Activated naive CD4-positive, alpha-beta T cell treated with anti-CD3 and anti-CD28 coated beads, Interleukin-2, amount 50 U/mL, for 16 hours (primary cell): Measurements from ENCODE around the gene RAB40B.
"Not testable (repeated sequence)": the region's sequence is repeated elsewhere in the genome, so short reads cannot be mapped to it uniquely, and the experiment has no call there.

Source experiments
- DNase-seq: peaks from one replicate; pipeline ENCODE4 v3.0.0-alpha.2; 2020

Gene RAB40B

DNA sequence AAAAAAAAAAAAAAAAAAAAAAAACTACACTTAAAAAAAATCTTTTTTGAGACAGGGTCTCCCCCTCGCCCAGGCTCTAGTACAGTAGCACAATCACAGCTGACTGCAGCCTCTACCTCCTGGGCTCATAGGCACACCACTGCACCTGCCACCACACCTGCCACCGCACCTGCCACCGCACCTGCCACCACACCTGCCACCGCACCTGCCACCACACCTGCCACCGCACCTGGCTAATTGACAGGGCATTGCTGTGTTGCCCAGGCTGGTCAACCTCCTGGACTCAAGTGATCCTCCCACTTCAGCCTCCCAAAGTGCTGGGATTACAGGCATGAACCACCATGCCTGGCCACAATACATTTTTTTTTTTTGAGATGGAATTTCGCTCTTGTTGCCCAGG is 32.6 kb downstream of the RAB40B start:
- DNase-seq = no peak

DNA sequence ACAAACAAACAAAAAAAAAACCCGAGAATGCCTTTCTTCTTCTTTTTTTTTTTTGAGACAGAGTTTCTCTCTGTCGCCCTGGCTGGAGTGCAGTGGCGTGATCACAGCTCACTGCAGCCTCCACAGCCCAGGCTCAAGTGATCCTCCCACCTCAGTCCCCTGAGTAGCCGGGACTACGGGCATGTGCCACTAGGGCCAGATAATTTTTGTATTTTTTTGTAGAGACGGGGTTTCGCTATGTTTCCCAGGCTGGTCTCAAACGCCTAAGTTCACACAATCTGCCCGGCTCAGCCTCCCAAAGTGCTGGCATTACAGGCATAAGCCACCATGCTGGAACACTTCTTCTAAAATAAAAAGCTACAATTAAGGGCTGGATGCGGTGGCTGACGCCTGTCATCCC is 33.3 kb downstream of the RAB40B start:
- DNase-seq = no peak

DNA sequence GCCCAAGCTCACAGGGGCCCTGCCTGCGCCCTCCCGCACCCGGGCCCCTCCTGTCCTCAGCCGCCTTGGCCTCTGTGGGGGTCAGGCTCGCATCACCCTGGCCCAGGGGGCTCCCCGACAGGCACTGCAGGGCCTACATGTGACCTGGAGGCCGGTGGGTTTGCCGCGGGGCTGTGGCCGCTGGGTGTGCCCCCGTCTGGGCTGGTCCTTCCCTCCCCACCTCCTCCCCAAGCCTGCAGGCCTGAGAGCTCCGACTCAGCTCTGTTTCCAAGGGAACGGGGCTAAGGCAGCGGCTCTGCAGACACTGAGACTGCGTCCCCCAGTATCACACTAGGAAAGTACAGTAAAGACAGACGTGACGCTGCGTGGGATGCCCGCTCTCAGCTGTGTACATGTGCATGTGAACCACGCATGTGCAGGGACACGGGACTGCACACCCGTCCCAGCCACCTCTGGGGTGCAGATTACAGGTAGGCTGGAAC is 33.8 kb downstream of the RAB40B start:
- no peak for DNase-seq

DNA sequence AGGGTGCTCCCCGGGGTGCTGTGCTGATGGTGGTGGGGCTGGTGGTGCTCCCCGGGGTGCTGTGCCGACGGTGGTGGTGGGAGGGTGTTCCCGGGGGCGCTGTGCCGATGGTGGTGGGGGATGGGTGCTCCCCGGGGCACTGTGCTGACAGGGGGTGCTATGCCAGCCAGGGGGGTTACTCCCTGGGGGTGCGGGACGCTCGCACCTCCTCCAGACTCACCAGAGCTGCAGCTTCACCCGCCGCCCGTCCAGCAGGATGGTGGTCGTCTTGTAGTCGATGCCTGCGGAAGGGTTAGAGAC is 34.3 kb downstream of the RAB40B start:
- no peak for DNase-seq

DNA sequence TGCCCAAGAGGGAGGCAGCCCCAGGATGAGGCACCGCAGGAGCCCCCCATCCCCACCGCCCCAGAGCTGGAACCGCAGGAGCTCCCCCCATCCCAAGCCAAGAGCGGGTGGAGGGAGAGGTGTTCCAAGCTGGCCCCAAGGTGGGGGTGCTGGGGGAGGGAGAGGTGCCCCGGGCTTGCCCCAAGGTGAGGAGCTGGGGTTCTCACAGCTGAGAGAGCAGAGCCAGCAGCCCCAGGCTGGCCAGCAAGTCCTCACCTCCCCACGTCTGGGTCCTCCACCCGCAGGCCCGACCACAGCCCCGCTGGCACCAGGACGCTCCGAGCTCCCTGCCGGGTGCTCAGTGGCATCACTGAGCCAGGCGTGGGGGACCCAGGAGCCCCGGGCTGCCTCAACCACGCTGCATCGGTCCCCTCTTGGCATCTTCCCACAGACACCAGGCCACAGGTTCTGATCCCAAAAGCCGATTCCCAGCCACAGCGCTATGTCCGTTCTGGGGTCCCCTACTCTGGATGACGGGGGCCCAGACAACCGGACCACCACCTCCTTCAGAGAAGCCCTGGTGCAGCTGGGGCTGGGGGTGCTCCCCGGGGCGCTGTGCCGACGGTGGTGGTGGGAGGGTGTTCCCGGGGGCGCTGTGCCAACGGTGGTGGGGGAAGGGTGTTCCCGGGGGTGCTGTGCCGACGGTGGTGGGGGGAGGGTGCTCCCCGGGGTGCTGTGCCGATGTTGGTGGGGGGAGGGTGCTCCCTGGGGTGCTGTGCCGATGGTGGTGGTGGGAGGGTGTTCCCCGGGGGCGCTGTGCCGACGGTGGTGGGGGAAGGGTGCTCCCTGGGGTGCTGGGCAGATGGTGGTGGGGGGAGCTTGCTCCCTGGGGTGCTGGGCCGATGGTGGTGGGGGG is 34.9 kb downstream of the RAB40B start:
- no peak for DNase-seq

DNA sequence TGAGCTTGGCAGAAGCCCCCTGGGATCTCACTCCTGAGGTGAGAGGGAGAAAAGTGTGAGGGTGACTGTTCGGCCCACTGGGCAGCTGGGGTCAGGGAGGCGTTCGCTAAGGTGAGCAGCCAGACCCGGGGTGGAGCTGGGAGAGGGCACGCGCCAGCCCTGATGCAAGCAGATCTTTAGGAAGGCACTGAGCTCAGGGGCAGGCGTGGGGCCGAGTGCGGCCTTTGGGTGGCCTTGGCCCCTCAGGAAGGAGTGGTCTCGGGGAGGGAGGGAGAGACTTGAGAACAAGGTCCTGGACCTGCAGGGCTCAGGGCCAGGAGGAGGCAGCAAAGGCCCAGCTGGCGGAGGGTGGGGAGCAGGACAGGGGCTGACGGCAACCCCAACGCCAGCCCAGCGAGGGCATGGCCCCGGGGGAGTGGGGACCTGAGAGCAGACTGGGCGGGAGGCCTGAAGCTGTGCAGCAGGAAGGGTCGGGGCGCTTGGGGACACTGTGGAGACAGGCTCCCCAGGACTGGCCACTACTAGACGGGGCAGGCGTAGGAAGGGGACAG is 35.7 kb downstream of the RAB40B start:
- DNase-seq = no peak

DNA sequence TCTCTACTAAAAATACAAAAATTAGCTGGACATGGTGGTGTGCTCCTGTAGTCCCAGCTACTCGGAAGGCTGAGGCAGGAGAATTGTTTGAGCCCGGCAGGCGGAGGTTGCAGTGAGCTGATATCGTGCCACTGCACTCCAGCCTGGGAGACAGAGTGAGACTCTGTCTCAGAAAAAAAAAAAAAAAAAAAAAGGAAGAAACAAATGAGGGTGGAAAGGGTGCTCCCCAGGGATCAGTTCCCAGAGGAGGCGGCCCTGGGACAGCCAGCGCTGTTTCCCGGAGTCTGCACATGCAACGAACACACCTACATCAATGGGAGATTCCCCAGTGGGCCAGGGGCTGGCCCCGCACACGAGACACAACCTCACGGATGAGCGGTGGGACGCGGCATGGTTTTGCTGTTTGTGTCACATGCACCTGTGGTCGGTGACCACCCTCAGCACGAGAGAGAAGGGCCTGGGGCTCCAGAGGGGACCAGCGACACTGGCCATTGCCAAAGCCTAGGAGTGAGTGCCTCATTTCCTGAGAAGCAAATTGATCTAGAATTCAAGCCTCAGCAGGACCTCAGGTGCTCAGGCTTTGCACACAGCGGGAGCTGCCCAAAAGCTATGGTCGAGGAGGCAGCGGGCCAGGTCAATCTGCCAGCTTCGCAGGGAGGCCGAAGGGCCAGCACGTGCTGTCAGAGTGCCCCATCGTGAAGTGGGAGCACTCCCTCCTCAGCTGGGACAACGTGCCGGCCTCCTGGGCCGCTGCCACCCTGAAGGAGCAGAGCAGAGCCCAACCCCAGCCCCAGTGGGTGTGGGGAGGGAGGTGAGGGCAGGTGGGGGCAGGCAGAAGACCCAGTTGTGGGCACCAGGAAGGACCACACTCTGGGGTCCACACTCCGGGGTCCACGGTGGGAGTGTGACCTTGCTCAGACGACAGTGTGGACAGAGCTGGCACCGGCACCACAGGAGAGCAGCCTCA is 36.5 kb downstream of the RAB40B start:
- DNase-seq = no peak

DNA sequence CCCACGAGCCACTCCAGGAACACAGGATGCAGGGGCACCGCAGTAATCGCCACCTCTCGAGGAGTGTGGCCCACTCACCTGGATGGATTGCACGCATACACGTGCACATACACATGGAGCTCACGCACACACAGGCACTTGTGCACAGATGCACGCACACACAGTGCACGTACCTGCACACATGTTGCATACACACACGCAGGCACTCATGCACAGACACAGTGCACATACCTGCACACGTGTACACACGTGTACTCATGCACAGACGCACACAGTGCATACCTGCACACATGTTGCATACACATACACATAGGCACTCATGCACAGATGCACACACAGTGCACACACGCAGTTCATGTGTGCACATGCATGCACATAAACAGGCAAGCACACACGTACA is 38.6 kb downstream of the RAB40B start:
- DNase-seq = no peak

DNA sequence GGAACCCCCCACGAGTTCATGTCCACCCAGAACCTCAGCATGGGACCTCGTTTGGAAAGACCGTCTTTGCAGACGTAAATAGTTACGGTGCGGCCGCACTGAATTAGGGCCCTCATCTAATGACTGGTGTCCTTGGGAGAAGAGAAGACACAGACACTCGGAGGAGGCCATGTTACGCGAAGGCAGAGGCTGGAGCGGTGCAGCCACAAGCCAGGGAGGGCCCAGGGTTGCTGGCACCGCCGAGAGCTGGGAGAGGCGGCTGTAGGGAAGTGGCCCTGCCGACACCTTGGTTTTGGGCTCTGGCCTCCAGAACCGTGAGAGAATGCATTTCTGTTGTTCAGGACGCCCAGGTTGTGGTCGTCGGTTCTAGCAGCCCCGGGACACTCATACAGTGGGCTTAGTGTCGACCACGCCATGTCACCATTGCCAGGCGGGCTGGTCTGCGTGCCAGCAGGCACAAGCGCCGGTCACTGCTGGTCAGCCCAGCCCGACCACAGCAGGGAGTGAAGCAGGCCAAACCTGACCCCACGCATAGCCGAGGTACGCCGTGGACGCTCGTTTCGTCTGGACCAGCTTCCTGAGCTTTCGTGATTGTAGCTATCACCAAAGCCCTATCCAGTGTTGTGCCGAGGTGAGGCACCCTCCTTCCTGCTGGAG is 39.6 kb downstream of the RAB40B start:
- no peak for DNase-seq

DNA sequence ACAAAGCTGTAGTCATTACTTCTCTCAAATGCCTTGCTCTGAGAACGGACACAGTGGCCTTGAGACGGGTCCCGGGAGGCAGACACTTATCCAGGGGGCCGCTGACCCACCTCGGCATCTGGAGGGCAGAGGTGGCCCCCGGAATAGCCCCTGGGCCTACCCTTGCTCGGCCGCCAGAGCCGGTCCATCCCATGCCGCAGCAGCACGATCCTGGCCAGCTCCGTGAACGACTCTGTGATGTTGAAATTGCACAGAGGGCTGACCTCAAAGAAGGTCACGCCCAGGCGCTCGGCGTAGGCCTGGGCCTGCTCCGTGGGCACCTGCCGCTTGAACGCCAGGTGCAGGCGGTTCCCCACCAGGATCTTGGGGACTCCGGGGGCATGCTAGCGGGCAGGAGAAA is 40.2 kb downstream of the RAB40B start:
- no peak for DNase-seq

DNA sequence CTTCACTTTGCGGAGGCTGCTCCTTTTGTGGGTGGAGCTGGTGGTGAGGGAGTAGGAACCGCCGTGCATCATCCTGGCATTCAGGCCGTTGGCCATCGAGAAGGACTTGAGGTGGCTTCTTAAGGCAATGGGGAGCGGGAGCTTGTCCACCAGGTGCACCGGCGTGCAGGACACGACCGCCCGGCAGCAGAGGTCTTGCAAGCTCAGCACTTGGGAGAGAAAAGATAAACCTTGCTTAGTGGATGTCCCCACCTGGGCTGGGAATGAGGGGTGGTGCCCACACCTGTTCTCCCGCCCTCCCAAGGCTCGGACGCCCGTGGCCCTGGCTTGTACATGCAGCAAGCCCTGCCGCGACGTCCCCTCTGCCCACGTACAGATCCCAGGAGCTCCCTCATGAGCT is 40.6 kb downstream of the RAB40B start:
- DNase-seq = no peak

DNA sequence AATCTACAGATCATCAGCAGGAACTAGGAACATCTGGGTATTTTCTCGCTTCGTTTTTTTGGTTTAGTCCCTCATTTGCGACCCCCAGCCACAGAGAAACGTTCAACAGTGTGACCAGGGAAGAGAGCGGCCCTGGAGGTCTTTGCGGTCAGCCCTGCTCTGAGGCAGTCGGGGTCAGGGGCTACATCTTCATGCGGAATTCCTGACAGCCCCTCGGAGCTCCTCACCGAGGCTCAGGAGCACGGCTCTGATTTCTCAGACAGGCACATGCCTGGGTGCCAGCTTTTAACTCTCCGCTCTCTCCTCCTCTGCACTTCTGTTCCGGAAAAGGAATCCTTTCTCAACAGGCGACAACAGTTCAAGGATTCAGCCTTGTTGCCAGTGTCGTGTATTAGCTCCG is 42.2 kb downstream of the RAB40B start:
- DNase-seq = no peak

DNA sequence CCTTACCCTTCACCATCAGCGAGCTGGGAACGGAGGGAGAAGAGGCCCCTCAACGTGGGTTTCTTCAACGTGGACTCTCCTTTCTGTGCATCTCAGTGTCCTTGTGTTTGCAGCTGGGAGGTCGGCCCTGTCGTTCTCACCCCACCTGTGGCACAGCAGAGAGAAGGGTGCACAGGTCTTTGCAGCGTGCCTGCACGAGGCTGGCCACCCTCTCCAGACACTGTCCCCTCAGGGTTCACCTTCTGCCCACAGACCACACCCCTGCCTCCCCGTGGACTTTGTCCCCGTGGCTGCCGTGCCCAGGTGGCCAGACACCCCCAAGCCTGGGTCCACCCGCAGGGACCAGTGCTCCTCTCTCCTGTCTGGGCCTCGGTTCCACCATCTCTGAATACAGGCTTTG is 43.0 kb downstream of the RAB40B start:
- DNase-seq = no peak

DNA sequence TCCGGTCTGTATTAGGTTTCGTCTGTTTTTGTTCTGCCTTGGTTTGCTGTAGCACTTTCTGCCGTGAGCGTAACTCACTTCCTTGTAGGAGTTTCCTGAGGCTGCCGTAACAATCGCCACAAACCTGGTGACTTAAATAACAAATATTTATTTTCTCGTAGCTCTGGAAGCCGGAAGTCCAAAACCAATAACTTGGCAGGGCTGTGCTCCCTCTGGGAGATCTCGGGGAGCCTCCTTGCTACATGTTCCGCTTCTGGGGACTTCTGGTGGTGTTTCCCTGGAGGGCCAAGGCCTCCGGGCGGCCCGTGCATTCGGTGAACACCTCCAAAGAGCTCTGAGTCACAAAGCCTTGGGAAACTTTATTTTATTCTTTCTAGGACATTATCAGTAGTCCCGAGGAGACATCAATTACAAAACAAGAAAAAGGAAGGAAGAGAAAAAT is 43.4 kb downstream of the RAB40B start:
- DNase-seq = no peak

DNA sequence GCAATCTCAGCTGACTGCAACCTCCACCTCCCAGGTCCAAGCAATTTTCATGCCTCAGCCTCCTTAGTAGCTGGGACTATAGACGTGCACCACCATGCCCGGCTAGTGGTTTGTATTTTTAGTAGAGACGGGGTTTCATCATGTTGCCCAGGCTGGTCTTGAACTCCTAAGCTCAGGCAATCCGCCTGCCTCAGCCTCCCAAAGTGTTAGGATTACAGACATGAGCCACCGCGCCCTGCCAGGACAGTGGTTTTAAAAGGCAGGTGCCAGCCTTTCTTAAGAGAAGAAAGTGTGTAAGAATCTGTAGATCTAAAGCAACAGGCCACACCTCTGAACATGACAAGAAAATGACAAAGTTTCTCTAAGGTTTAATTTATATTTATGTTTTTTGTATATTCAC is 43.9 kb downstream of the RAB40B start:
- DNase-seq = not testable (repeated sequence)

DNA sequence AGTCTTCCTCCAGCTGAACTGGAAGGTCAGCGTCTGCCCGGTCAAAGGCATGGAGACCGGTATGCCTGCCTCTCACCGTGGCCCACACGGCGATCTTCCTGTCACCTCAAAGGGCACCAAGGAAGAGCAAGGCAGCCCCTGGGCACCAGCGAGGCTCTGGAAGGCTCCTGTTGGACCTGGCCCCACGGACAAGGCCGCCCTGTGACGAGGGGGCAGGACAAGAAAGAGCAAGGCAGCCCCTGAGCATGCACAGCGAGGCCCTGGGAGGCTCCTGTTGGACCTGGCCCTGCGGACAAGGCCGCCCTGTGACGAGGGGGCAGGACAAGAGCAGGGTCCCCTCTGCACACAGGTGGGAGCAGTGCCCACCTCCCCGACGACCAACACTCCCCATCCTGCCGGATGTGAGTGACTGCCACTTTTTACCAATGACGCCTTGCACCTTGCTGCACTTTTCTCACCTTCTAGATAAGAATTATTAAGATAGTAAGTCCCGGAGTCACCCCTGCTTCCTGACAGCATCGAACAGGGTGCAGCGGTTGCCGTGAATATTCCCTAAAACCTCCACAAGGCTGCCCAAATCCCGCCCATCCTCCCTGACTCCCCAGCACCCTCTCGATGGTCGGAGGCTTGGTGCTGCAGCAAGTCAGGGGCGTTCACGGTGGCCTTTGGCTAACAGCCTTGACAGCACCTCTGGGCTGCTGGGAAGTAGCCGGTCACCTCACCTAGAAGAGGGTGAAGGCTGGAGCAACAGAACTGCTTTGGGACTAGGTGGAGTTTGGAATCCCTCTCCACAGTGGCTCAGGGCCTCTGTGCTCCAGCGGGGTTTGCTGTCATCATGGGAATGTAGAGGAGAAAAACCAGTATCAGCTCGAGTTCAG is 44.6 kb downstream of the RAB40B start:
- no peak for DNase-seq

DNA sequence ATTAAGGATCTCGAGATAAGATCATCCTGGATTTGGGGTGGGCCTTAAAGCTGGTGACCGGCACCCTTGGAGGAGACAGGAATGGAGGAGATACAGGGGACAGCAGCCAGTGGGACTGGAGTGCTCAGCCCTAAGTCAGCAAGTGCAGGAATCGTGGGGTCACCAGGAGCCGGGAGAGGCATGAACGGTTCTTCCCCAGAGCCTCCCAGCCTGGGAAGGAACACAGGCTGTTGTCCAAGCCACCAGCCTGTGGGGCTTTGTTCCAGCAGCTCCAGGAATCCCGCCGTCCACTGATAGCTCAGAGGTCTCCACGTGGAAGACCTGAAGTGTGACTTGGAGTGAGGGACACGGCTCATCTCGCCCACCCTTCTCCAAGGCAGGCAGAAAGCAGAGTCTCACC is 47.8 kb downstream of the RAB40B start:
- no peak for DNase-seq

DNA sequence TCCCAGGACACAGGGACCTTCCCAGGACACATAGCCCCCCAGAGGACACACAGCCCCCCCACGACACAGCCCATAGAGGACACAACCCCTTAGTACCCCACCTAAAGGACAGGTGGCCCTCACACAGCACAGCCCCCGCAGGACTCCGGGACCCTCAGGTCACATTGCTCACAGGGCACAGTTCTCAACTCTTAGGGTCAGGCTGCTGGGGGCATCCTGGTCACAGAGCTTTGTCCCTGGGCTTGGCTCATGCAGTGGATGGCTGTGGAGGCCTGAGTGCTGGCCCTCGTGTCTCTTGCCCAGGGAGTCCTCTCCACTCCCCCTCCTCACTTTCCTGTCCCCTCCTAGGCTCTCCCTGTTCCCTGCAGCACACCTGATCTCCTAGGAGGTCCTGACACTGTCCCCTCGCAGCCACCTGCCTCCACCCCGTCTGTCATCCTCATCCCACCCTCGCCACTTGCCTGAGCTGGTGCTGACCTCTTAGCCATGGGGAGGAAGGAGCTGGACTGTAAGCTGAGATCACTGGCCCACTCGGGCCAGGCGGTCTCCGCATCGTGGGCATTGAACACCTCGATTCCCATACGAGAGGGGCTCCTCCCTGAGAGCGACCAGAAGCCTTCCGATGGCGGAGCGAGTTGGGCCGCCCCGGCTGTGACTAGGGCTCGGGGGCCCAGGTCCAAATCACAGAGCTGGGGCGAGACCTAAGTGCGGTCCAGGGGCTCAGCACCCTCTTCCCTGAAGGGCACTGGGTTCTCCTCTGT is 48.8 kb downstream of the RAB40B start:
- no peak for DNase-seq

DNA sequence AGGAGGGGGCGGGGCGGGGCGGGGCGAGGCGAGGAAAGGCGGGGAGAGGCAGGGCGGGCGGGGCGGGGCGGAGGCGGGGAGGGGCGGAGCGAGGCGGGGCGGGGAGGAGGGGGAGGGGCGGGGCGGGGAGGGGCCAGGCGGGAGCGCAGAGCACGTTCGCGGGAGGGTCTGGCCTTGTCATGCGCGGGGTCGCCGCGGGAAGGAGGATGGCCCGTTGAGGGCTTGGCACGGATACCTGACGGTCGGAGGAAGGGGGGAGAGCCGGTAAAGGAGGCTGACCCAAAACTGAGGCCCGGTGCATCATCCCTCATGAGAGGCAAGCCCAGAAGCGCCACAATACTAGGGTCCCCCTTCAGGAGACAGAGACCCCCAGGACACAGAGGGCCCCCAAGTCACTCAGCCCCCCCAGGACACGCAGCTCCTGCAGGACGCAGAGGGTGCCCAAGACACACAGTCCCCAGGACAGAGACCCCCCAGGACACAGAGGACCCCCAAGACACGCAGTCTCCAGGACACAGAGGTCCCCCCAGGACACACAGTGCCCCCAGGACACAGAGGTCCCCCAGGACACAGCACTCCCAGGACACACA is 49.7 kb downstream of the RAB40B start:
- DNase-seq = peak; percentile 38

DNA sequence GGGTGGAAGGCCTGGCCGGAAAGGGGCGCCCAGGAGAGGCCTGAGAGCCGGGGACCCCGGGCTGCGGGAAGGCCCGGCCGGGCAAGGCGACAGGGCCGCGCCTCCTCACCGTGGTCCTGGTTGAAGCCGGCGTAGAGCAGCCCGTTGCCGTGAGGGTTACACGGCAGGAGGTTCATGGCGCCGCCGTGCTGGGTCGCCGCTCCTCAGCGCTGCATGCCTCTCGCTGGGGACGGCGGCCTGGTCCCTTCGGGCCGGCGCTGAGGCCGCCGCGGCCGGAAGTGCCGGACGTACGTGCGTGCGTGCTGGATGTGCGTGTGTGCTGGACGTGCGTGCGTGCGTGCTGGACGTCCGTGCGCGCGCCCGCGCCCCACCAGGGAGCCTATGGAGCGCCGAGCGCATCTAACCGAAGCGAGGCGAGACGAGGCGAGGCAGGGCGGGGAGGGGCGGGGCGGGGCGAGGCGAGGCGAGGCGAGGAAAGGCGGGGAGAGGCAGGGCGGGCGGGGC is 50.3 kb downstream of the RAB40B start, which contains the start of gene WDR45B:
Gene WDR45B (minus strand): TSS at position 280 of the 504 bp plus-strand sequence. CDS start 104 bp downstream, at position 176.
- DNase-seq = peak; percentile 90
